Umbilical cord (tissue), 2 donors: ENCODE measurements around the gene COQ4. TPM values are rescaled to one million over a fixed set of nuclear protein-coding genes. Genes with fewer than 3 reads are reported as not detected.
"Not testable (repeated sequence)": the region's sequence is repeated elsewhere in the genome, so short reads cannot be mapped to it uniquely, and the experiment has no call there.

Source experiments
- DNase-seq: peaks from one replicate; pipeline ENCODE4 v3.0.0-alpha.2; 2015; ENCODE audit warnings: low spot score
- total RNA-seq: library from RNA; depleted of rRNA; stranded (reverse); fragments of >200 nt; gene quantifications from one replicate; pipeline ENCODE4 v1.2.3, GENCODE V29; 2014; ENCODE audit warnings: low replicate concordance; ENCODE audit not compliant: insufficient read depth

COQ4 gene
- total RNA-seq, 1 donor from 2014 or later, result 20.9 TPM

GRCh38 chr9:128298535-128299482 lies 23.8 kb upstream of the COQ4 start:
- DNase-seq, result no peak

- no peak for DNase-seq
These were observed 18.3 kb upstream of the COQ4 start for GRCh38 chr9:128304136-128304970.

- no peak for DNase-seq
These were observed 17.7 kb upstream of the COQ4 start for GRCh38 chr9:128304971-128305288.

GRCh38 chr9:128309551-128309950 lies 13.1 kb upstream of the COQ4 start:
- no peak for DNase-seq

- no peak for DNase-seq
These were observed 12.2 kb upstream of the COQ4 start for GRCh38 chr9:128310461-128310860.

- no peak for DNase-seq
These were observed 7.9 kb upstream of the COQ4 start for GRCh38 chr9:128314697-128315096.

- DNase-seq, result no peak
These were observed 6.2 kb upstream of the COQ4 start for GRCh38 chr9:128316421-128316820.

GRCh38 chr9:128317629-128318028 lies 5.0 kb upstream of the COQ4 start:
- DNase-seq, result no peak

- DNase-seq, result no peak
These were observed 1.3 kb upstream of the COQ4 start for GRCh38 chr9:128321343-128321742.

GRCh38 chr9:128321879-128322403 lies 698 bp upstream of the COQ4 start:
- DNase-seq, result no peak

GRCh38 chr9:128323212-128323730 lies 632 bp downstream of the COQ4 start:
- DNase-seq, result no peak

GRCh38 chr9:128323791-128324190 lies 1.2 kb downstream of the COQ4 start:
- no peak for DNase-seq

GRCh38 chr9:128324401-128324800 lies 1.8 kb downstream of the COQ4 start:
- DNase-seq, result no peak

- DNase-seq, result no peak
These were observed 3.0 kb downstream of the COQ4 start for GRCh38 chr9:128325629-128326028.

GRCh38 chr9:128333451-128333869 lies 10.8 kb downstream of the COQ4 start:
- DNase-seq, result no peak

- DNase-seq, result peak; percentile 13
These were observed 12.5 kb downstream of the COQ4 start for GRCh38 chr9:128335161-128335560.

GRCh38 chr9:128335914-128336313 lies 13.3 kb downstream of the COQ4 start:
- DNase-seq, result no peak

- no peak for DNase-seq
These were observed 15.3 kb downstream of the COQ4 start for GRCh38 chr9:128337936-128338335.

- not testable (repeated sequence) for DNase-seq
These were observed 16.4 kb downstream of the COQ4 start for GRCh38 chr9:128338852-128339614.

GRCh38 chr9:128339761-128340690 lies 17.4 kb downstream of the COQ4 start, which contains the start of gene SLC27A4:
SLC27A4 (plus strand) TSS chr9:128340527; CDS start chr9:128343133, 2,606 bp downstream.
- peak; percentile 71 for DNase-seq
